ENCODE results near the gene BARHL1.

The BARHL1 gene

GRCh38 chr9:132591244-132591643, 8.8 kb downstream of the BARHL1 start:
- Histone ChIP-seq H3K27ac (no peak overlapping the region), H3K36me3 (ENCODE audit: insufficient read depth, low read length) (peaks cover 15% of the 10 kb centered on the region; the same call in 1 of the 2 replicates), H3K4me3 (no peak overlapping the region), H3K9ac (ENCODE audit: insufficient read length) (no peak overlapping the region), H3K9me3 (ENCODE audit: low read depth, low read length) (no peaks in the 10 kb centered on the region)
- TF ChIP-seq EZH2 (IDR thresholded peaks at IDR 0.05) (no peak), POLR2AphosphoS5 (IDR thresholded peaks at IDR 0.05; ENCODE audit: borderline replicate concordance, low read depth, low read length) (no peak), FOXP2 (optimal IDR thresholded peaks at IDR 0.05; ENCODE audit: control extremely low read depth, extremely low read length, insufficient read depth) (no peak)
- DNase-seq (ENCODE audit: low read depth, low spot score), result no peak

- TF ChIP-seq EZH2 (IDR thresholded peaks at IDR 0.05) (no peak), POLR2AphosphoS5 (IDR thresholded peaks at IDR 0.05; ENCODE audit: borderline replicate concordance, low read depth, low read length) (no peak), FOXP2 (optimal IDR thresholded peaks at IDR 0.05; ENCODE audit: control extremely low read depth, extremely low read length, insufficient read depth) (no peak)
- Histone ChIP-seq H3K36me3 (ENCODE audit: insufficient read depth, low read length) (peaks cover 15% of the 10 kb centered on the region; the same call in 1 of the 2 replicates), H3K9me3 (ENCODE audit: low read depth, low read length) (no peaks in the 10 kb centered on the region), H3K9ac (ENCODE audit: insufficient read length) (no peak overlapping the region), H3K4me3 (no peak overlapping the region), H3K27ac (no peak overlapping the region)
- no peak for DNase-seq (ENCODE audit: low read depth, low spot score)
Observed at GRCh38 chr9:132591751-132592314, 9.4 kb downstream of the BARHL1 start.

- H3K27ac ChIP-seq, result no peak overlapping the region
- H3K4me3 ChIP-seq, result no peak overlapping the region
- no peak overlapping the region for H3K9ac ChIP-seq (ENCODE audit: insufficient read length)
- no peak for TF ChIP-seq FOXP2 (optimal IDR thresholded peaks at IDR 0.05; ENCODE audit: control extremely low read depth, extremely low read length, insufficient read depth)
- no peak for TF ChIP-seq EZH2 (IDR thresholded peaks at IDR 0.05)
- TF ChIP-seq POLR2AphosphoS5 (IDR thresholded peaks at IDR 0.05; ENCODE audit: borderline replicate concordance, low read depth, low read length), result no peak
- DNase-seq (ENCODE audit: low read depth, low spot score), result no peak
- no peaks in the 10 kb centered on the region for H3K9me3 ChIP-seq (ENCODE audit: low read depth, low read length)
- H3K36me3 ChIP-seq (ENCODE audit: insufficient read depth, low read length), result peaks cover 15% of the 10 kb centered on the region; the same call in 1 of the 2 replicates
Observed at GRCh38 chr9:132592451-132592850, 10.0 kb downstream of the BARHL1 start.

DNA sequence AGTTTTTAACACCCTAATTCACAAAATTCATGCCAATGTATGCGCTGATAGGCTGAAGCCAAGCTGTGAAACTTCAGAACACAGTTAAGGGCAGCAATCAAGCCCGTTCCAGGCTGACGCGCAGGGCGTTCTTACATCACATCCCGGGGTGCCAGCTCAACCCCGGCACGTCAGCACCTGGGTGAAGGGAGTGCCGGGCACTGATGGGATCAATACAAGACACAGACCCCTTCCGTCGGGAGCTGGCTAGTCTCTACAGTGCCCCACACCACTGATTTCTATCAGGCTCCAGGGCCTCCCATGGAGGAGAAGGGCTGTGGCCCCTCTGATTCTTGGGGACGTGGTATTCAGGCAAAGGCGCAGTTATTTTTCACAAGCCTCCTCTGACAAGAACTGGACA, 12.0 kb downstream of the BARHL1 start:
- Histone ChIP-seq H3K9ac (ENCODE audit: insufficient read length) (no peak overlapping the region), H3K27ac (no peak overlapping the region), H3K9me3 (ENCODE audit: low read depth, low read length) (no peaks in the 10 kb centered on the region), H3K4me3 (no peak overlapping the region), H3K36me3 (ENCODE audit: insufficient read depth, low read length) (peaks cover 15% of the 10 kb centered on the region; the same call in 1 of the 2 replicates)
- TF ChIP-seq POLR2AphosphoS5 (IDR thresholded peaks at IDR 0.05; ENCODE audit: borderline replicate concordance, low read depth, low read length), result no peak
- TF ChIP-seq FOXP2 (optimal IDR thresholded peaks at IDR 0.05; ENCODE audit: control extremely low read depth, extremely low read length, insufficient read depth), result no peak
- no peak for TF ChIP-seq EZH2 (IDR thresholded peaks at IDR 0.05)
- no peak for DNase-seq (ENCODE audit: low read depth, low spot score)

- Histone ChIP-seq H3K27ac (no peak overlapping the region), H3K9me3 (ENCODE audit: low read depth, low read length) (no peaks in the 10 kb centered on the region), H3K36me3 (ENCODE audit: insufficient read depth, low read length) (peaks cover 17% of the 10 kb centered on the region; the same call in 1 of the 2 replicates), H3K4me3 (no peak overlapping the region), H3K9ac (ENCODE audit: insufficient read length) (no peak overlapping the region)
- no peak for DNase-seq (ENCODE audit: low read depth, low spot score)
- TF ChIP-seq EZH2 (IDR thresholded peaks at IDR 0.05) (no peak), POLR2AphosphoS5 (IDR thresholded peaks at IDR 0.05; ENCODE audit: borderline replicate concordance, low read depth, low read length) (no peak), FOXP2 (optimal IDR thresholded peaks at IDR 0.05; ENCODE audit: control extremely low read depth, extremely low read length, insufficient read depth) (no peak)
Observed at GRCh38 chr9:132595319-132595718, 12.9 kb downstream of the BARHL1 start.

DNA sequence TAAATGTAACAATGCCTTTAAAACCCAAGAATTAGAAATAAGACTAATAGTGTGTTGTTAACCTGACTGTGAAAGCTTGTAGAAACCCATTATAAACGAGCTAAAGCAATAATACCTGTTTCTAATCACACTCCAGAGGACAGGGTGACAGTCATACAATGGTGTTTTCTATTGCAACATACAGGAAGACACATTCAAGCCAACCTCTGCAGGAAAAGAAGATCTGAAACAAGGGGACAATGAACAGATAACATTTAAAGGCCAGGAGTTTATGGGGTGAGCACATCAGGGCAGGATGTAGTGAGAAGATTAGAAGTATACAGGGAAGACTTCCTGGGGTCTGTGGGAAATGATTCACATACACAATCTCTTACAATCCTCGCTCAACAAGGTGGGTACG, 13.8 kb downstream of the BARHL1 start:
- no peak overlapping the region for H3K27ac ChIP-seq
- H3K4me3 ChIP-seq, result no peak overlapping the region
- H3K36me3 ChIP-seq (ENCODE audit: insufficient read depth, low read length), result peaks cover 26% of the 10 kb centered on the region; the same call in 1 of the 2 replicates
- no peak for DNase-seq (ENCODE audit: low read depth, low spot score)
- no peak for TF ChIP-seq FOXP2 (optimal IDR thresholded peaks at IDR 0.05; ENCODE audit: control extremely low read depth, extremely low read length, insufficient read depth)
- no peak for TF ChIP-seq POLR2AphosphoS5 (IDR thresholded peaks at IDR 0.05; ENCODE audit: borderline replicate concordance, low read depth, low read length)
- no peak for TF ChIP-seq EZH2 (IDR thresholded peaks at IDR 0.05)
- no peak overlapping the region for H3K9ac ChIP-seq (ENCODE audit: insufficient read length)
- H3K9me3 ChIP-seq (ENCODE audit: low read depth, low read length), result no peaks in the 10 kb centered on the region

DNA sequence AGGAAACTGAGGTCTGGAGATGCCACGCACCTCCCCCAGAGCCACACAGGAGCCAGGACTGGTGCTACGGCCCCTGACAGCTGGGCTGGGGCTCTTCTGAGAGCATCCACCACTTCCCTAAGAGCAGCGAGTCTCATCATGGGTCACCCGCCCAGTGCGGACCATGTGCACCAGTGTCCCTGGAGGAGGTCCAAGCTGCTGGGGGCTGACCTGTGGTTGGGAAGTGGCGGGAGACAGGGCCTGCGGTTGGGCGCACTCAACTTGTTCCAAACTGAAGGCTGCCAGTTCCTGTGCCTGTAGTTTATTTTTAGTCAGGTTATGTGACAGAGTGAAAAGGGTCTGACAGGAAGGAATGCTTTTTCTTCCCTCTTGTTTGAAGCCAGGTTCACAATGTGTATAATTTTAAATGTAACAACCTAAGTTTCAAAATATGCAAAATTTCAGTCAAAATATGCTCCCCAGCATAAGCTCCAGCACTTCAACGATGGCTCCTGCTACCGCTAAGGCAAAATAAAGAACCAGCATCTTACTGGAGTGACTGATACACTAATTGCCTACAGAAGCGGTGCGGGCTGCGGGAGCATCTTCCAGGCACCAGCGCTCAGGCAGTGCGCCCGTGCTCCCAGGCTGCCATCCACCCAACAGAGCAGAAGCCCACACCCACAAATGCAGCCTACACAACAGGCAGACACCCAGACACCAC, 14.8 kb downstream of the BARHL1 start:
- Histone ChIP-seq H3K9me3 (ENCODE audit: low read depth, low read length) (no peaks in the 10 kb centered on the region), H3K36me3 (ENCODE audit: insufficient read depth, low read length) (peaks cover 28% of the 10 kb centered on the region; the same call in 1 of the 2 replicates), H3K4me3 (no peak overlapping the region), H3K27ac (no peak overlapping the region), H3K9ac (ENCODE audit: insufficient read length) (no peak overlapping the region)
- no peak for DNase-seq (ENCODE audit: low read depth, low spot score)
- TF ChIP-seq POLR2AphosphoS5 (IDR thresholded peaks at IDR 0.05; ENCODE audit: borderline replicate concordance, low read depth, low read length) (no peak), FOXP2 (optimal IDR thresholded peaks at IDR 0.05; ENCODE audit: control extremely low read depth, extremely low read length, insufficient read depth) (no peak), EZH2 (IDR thresholded peaks at IDR 0.05) (no peak)

- TF ChIP-seq POLR2AphosphoS5 (IDR thresholded peaks at IDR 0.05; ENCODE audit: borderline replicate concordance, low read depth, low read length), result no peak
- TF ChIP-seq FOXP2 (optimal IDR thresholded peaks at IDR 0.05; ENCODE audit: control extremely low read depth, extremely low read length, insufficient read depth), result no peak
- no peak for TF ChIP-seq EZH2 (IDR thresholded peaks at IDR 0.05)
- no peak overlapping the region for H3K4me3 ChIP-seq
- H3K9me3 ChIP-seq (ENCODE audit: low read depth, low read length), result no peaks in the 10 kb centered on the region
- H3K9ac ChIP-seq (ENCODE audit: insufficient read length), result no peak overlapping the region
- peaks cover 27% of the 10 kb centered on the region; the same call in 1 of the 2 replicates for H3K36me3 ChIP-seq (ENCODE audit: insufficient read depth, low read length)
- H3K27ac ChIP-seq, result no peak overlapping the region
- DNase-seq (ENCODE audit: low read depth, low spot score), result no peak
Observed at GRCh38 chr9:132600326-132600984, 18.0 kb downstream of the BARHL1 start.

All from SK-N-MC (cell line).